ENCODE data around the gene LRRN3. TPM values are rescaled to one million over a fixed set of nuclear protein-coding genes. Genes with fewer than 3 reads are reported as not detected.

The LRRN3 gene
- total and polyA plus RNA-seq, 2 experiments from 2014 or later = 0.40 TPM; not detected in 1

DNA sequence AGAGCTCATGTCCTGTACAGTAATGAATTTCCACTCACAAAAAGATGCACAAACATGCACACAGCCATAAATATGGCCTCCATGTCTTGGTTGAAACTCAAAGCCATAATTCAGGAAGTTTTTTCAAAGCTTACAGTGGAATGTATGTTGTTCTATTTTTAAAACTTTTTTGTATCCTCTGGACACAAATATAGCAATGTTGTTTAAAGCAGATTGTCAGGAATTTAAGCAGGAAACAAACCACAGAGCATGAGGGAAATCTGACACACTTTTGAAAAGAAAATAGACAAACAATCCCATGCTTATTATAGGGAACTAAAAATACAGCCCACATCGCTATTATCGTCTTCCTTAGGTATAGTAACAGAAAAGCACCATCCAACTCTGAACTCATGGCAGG lies 21.5 kb downstream of the LRRN3 start (continued):
- TF ChIP-seq, protein P1, sequence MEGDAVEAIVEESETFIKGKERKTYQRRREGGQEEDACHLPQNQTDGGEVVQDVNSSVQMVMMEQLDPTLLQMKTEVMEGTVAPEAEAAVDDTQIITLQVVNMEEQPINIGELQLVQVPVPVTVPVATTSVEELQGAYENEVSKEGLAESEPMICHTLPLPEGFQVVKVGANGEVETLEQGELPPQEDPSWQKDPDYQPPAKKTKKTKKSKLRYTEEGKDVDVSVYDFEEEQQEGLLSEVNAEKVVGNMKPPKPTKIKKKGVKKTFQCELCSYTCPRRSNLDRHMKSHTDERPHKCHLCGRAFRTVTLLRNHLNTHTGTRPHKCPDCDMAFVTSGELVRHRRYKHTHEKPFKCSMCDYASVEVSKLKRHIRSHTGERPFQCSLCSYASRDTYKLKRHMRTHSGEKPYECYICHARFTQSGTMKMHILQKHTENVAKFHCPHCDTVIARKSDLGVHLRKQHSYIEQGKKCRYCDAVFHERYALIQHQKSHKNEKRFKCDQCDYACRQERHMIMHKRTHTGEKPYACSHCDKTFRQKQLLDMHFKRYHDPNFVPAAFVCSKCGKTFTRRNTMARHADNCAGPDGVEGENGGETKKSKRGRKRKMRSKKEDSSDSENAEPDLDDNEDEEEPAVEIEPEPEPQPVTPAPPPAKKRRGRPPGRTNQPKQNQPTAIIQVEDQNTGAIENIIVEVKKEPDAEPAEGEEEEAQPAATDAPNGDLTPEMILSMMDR (conservative IDR thresholded peaks at IDR 0.05; ENCODE audit: low read depth in 2 of 2) = no peak
- TF ChIP-seq ZNF331 (CRISPR knock-in tag; IDR thresholded peaks at IDR 0.05; ENCODE audit: low read depth) (no peak), STAT1 (IDR thresholded peaks at IDR 0.05; ENCODE audit: unreplicated experiment) (no peak)

GRCh38 chr7:111113263-111114017 lies 22.5 kb downstream of the LRRN3 start:
- Histone ChIP-seq H2AFZ (no peak overlapping the region), H3K27ac (ENCODE audit: low read depth) (no peak overlapping the region), H3K36me3 (ENCODE audit: insufficient read depth) (no peaks in the 10 kb centered on the region), H3K9me2 (ENCODE audit: insufficient read depth) (no peaks in the 10 kb centered on the region), H3F3A (replicated peaks; ENCODE audit: low read depth) (no peaks in the 10 kb centered on the region), H3K79me2 (replicated peaks; ENCODE audit: insufficient read depth) (no peaks in the 10 kb centered on the region), H3K4me1 (ENCODE audit: insufficient read depth) (peaks cover 4% of the 10 kb centered on the region; the same call in 1 of the 2 replicates), H3K4me2 (no peak overlapping the region), H3K27me3 (ENCODE audit: insufficient read depth) (no peaks in the 10 kb centered on the region), H3K4me3 (no peak overlapping the region), H4K20me1 (replicated peaks; ENCODE audit: insufficient read depth) (no peaks in the 10 kb centered on the region)
- peaks cover 5% of the 10 kb centered on the region; the same call in 1 of the 3 replicates for H3K4me1 Mint-ChIP-seq
- no peaks in the 10 kb centered on the region for H3K36me3 Mint-ChIP-seq (ENCODE audit: low read depth)
- no peak overlapping the region for H3K4me3 Mint-ChIP-seq
- ATAC-seq (no peak), DNase-seq (ENCODE audit: low spot score) (no peak)
- H3K27me3 Mint-ChIP-seq (ENCODE audit: insufficient read depth, low read depth, poor library complexity) = no peaks in the 10 kb centered on the region
- H3K9me3 Mint-ChIP-seq = no peaks in the 10 kb centered on the region
- H3K27ac Mint-ChIP-seq = no peak overlapping the region
- TF ChIP-seq NANOG (IDR thresholded peaks at IDR 0.05; ENCODE audit: borderline replicate concordance) (no peak), EZH2 (IDR thresholded peaks at IDR 0.05; ENCODE audit: low read depth, unreplicated experiment) (no peak), ZNF331 (CRISPR knock-in tag; IDR thresholded peaks at IDR 0.05; ENCODE audit: low read depth) (no peak), EZH2phosphoT487 (IDR thresholded peaks at IDR 0.05; ENCODE audit: unreplicated experiment) (no peak)
- TF ChIP-seq, protein P2, sequence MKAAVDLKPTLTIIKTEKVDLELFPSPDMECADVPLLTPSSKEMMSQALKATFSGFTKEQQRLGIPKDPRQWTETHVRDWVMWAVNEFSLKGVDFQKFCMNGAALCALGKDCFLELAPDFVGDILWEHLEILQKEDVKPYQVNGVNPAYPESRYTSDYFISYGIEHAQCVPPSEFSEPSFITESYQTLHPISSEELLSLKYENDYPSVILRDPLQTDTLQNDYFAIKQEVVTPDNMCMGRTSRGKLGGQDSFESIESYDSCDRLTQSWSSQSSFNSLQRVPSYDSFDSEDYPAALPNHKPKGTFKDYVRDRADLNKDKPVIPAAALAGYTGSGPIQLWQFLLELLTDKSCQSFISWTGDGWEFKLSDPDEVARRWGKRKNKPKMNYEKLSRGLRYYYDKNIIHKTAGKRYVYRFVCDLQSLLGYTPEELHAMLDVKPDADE (IDR thresholded peaks at IDR 0.05) = no peak

- H3K27me3 ChIP-seq (ENCODE audit: insufficient read depth) = no peaks in the 10 kb centered on the region
- H3K9me3 Mint-ChIP-seq = no peaks in the 10 kb centered on the region
- H3K4me3 ChIP-seq = no peak overlapping the region
- H2AFZ ChIP-seq = no peak overlapping the region
- 0 out of 2 replicates have a peak overlapping the region, but pooled peaks have one; percentile 43 for H3K27ac Mint-ChIP-seq
- no peak overlapping the region for H3K4me2 ChIP-seq
- peaks cover 8% of the 10 kb centered on the region; the same call in 1 of the 2 replicates for H3K4me1 ChIP-seq (ENCODE audit: insufficient read depth)
- H3K9me2 ChIP-seq (ENCODE audit: insufficient read depth) = no peaks in the 10 kb centered on the region
- TF ChIP-seq, protein P2 (IDR thresholded peaks at IDR 0.05) = no peak
- TF ChIP-seq STAT1 (IDR thresholded peaks at IDR 0.05; ENCODE audit: unreplicated experiment) = no peak
- TF ChIP-seq, protein P1 (conservative IDR thresholded peaks at IDR 0.05; ENCODE audit: low read depth in 2 of 2) = no peak
- no peak for TF ChIP-seq ZNF331 (CRISPR knock-in tag; IDR thresholded peaks at IDR 0.05; ENCODE audit: low read depth)
- TF ChIP-seq, protein P3, sequence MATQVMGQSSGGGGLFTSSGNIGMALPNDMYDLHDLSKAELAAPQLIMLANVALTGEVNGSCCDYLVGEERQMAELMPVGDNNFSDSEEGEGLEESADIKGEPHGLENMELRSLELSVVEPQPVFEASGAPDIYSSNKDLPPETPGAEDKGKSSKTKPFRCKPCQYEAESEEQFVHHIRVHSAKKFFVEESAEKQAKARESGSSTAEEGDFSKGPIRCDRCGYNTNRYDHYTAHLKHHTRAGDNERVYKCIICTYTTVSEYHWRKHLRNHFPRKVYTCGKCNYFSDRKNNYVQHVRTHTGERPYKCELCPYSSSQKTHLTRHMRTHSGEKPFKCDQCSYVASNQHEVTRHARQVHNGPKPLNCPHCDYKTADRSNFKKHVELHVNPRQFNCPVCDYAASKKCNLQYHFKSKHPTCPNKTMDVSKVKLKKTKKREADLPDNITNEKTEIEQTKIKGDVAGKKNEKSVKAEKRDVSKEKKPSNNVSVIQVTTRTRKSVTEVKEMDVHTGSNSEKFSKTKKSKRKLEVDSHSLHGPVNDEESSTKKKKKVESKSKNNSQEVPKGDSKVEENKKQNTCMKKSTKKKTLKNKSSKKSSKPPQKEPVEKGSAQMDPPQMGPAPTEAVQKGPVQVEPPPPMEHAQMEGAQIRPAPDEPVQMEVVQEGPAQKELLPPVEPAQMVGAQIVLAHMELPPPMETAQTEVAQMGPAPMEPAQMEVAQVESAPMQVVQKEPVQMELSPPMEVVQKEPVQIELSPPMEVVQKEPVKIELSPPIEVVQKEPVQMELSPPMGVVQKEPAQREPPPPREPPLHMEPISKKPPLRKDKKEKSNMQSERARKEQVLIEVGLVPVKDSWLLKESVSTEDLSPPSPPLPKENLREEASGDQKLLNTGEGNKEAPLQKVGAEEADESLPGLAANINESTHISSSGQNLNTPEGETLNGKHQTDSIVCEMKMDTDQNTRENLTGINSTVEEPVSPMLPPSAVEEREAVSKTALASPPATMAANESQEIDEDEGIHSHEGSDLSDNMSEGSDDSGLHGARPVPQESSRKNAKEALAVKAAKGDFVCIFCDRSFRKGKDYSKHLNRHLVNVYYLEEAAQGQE (IDR thresholded peaks at IDR 0.05; ENCODE audit: unreplicated experiment) = no peak
- TF ChIP-seq NANOG (IDR thresholded peaks at IDR 0.05; ENCODE audit: borderline replicate concordance) = no peak
- TF ChIP-seq JUNB (IDR thresholded peaks at IDR 0.05; ENCODE audit: unreplicated experiment) = no peak
- TF ChIP-seq EZH2 (IDR thresholded peaks at IDR 0.05; ENCODE audit: low read depth, unreplicated experiment) = no peak
- H3K27me3 Mint-ChIP-seq (ENCODE audit: insufficient read depth, low read depth, poor library complexity) = no peaks in the 10 kb centered on the region
- no peaks in the 10 kb centered on the region for H3K79me2 ChIP-seq (replicated peaks; ENCODE audit: insufficient read depth)
- no peaks in the 10 kb centered on the region for H3K36me3 ChIP-seq (ENCODE audit: insufficient read depth)
- H3K4me3 Mint-ChIP-seq = no peak overlapping the region
- peaks cover 12% of the 10 kb centered on the region for H3K4me1 Mint-ChIP-seq
- no peak overlapping the region for H3K27ac ChIP-seq (ENCODE audit: low read depth)
- no peaks in the 10 kb centered on the region for H3F3A ChIP-seq (replicated peaks; ENCODE audit: low read depth)
- DNase-seq (ENCODE audit: low spot score) = no peak
- H4K20me1 ChIP-seq (replicated peaks; ENCODE audit: insufficient read depth) = no peaks in the 10 kb centered on the region
- no peaks in the 10 kb centered on the region for H3K36me3 Mint-ChIP-seq (ENCODE audit: low read depth)
- ATAC-seq = no peak
These were observed 25.0 kb downstream of the LRRN3 start for GRCh38 chr7:111115966-111116365.

All from GM23338 (cell line).